Measurements from ENCODE around the gene ENO3.

ENO3 gene

DNA sequence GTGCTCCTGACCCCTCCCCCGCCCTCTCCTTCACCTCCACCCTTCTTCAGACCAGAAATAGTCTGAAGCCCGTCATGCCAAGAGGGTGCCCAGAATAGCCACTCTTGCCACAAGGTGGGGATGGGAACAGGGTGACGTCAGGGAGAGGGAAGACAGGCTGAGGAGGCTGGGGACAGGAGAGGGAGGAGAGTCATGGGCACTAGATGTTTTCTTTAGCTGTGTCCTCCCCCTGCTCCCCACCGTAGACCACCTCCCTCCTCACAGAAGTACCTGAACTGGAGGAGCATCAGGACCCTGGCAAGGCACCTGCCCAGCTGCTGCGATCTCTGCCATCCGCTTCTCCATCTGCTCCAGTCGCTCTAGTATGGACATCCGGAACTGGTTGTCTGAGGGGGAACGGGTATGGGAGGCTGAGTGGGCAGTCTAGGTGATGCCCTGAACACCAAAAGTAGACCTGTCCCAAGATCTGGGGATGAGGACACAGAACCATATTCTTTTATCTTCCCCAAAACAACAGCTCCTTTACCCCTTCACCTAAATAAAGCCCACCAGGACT is 23.3 kb downstream of the ENO3 start:
- no peak for DNase-seq

GRCh38 chr17:4978726-4979125 is 27.8 kb downstream of the ENO3 start:
- no peak for DNase-seq

- peak in 1 of 14 donors; percentile 2 for DNase-seq
Observed at GRCh38 chr17:4980644-4981216, 29.8 kb downstream of the ENO3 start.

GRCh38 chr17:4982305-4982704 is 31.4 kb downstream of the ENO3 start:
- DNase-seq, result no peak

GRCh38 chr17:4986403-4986802 is 35.5 kb downstream of the ENO3 start:
- peak in 1 of 14 donors; percentile 73 for DNase-seq

GRCh38 chr17:4986951-4987766 is 36.2 kb downstream of the ENO3 start, which contains the start of gene CAMTA2:
Gene CAMTA2, minus strand, starts transcription at chr17:4987675. Its CDS starts 1,453 bp downstream, at chr17:4986222.
- peak; percentile 27 to 88 (median 76) for DNase-seq

DNA sequence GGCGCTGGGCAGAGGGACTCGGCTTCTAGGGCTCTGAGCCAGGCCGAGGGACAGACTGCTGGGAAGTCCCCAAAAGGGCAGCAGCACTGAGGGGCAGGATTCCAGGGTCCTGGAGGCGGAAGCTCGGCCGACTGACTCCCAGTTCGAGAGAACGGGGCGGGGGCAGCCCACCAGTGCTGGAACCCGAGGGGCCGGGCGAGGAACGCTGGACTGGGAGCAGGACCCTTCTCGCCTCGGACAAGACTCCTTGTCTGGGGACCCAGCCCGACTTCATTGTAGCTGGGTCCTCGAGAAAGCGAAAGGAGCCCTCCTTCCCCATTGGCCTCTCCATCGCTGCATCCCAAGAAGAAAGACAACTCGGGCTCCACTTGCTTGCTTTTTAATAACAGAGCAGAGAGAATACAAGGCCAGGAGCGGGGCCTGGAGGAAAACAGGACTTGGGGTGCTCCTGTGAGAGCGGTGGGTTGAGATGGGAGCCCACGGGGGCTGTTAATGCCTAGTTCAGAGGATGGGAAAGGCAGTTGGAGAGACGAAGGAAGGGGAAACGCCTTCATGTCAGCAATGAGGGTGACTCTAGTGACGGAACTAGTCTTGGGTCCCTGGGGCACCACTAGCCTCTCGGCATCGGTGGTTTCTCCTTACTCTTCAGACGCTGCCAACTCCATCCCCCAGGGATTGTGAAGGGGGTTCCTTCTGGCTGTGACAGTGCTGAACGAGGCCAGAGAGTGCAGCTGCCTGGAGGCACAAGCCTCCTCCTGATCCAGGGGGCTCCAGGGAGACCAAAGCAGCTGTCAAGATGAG is 37.0 kb downstream of the ENO3 start:
- peak in 2 of 14 donors; percentile 37 to 51 for DNase-seq

DNA sequence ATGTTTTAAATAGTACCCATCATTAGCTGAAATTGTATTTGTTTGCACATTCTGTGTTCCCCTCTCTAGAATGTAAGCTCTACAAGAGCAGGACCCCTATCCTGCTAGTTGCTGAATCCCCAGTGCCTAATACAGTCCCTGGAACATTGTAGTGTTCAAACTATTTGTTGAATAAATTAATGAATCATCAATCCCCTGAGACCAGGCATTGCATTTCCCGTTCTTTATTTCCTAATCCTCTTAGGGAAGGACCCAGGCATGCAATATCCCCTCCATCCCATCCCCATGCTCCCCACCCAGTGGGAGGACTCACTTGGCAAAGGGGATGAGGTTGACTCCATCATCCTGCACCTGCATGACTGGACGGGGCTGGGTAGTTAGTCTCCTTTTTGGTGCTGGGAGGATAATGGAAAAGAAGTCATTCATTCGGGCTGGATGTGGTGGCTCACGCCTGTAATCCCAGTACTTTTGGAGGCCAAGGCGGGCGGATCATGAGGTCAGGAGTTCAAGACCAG is 43.2 kb downstream of the ENO3 start:
- DNase-seq, result no peak

DNA sequence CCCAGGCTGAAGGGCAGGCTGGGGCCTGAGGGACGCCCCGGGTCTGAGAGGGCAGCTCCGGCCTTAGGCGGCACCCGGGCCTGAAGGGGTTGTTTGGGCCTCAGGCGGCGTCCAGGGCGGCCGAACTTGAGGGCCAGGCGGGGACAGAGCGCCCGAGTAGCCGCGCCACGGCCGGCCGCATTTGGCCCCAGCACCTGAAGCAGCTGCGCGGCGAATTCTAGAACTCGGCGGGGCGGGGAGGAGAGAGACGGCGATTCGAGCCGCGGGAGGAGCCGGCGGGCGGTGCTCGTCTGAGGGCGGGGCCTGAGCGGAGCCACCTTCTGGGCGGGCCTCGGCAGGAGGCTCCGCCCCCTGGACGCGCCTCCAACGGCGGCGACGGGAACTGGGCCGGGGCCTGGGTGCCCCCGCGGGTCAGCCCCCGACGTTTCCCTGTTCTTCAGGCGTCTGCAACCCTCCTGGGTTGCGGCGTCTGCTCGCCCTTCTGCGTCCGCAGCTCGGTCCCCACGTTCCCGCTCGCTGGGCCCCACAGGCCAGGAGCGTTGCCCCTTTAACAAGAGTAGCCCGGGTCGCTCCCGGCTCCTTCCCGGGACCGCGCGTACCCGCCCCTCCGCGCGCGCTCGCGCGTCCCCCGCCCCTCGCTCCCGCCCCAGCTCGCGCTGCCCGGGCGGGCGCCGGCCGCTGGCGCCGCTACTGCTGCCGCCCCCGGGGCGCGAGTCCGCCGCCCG is 46.5 kb downstream of the ENO3 start, which contains the start of the genes INCA1 and KIF1C:
Gene INCA1, minus strand, starts transcription at position 221 of the 725 bp plus-strand sequence. CDS start 3,085 bp downstream, outside the sequence.
Gene KIF1C, plus strand, starts transcription at position 649 of the 725 bp plus-strand sequence. CDS start 2,297 bp downstream, outside the sequence.
- peak; percentile 41 to 97 (median 90) for DNase-seq

- DNase-seq, result peak in 4 of 14 donors; percentile 12 to 75 (median 60)
Observed at GRCh38 chr17:4998027-4998731, 47.3 kb downstream of the ENO3 start.

DNA sequence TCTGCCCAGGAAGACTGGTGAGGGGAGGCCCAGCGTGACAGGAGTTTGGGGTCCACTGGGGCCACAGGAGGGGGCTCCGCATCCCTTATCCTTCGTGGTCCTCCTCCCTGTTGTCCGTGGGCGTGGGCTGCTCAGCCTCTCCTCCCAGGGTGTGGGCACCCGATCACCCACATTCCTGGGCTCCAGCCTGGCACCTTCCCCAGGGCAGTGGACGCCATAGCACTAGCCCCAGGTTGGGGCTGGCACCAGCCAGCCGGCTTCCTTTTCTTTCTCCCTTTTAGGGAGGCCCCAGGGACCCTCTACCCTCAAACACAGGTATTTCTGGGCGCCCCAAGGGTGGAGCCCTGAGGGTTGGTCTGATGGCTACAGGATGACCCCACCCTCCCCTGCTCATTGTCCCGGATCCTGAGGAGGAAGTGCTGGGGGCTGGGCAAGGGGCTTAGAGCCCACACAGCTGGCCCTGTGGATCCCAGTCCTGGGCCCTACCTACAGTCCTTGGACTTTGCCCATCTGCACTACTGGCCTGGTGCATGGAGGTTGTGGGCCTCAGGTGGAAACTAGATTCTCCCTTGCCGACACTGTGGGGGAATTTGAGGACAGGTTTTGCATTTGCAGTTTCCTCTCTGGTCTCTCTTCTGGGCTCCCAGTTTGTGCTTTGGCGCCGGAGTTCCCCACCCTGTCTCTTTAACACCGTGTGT is 48.0 kb downstream of the ENO3 start:
- DNase-seq, result peak in 1 of 14 donors; percentile 38

GRCh38 chr17:4999430-5000093 is 48.6 kb downstream of the ENO3 start:
- peak in 1 of 14 donors; percentile 4 for DNase-seq

DNA sequence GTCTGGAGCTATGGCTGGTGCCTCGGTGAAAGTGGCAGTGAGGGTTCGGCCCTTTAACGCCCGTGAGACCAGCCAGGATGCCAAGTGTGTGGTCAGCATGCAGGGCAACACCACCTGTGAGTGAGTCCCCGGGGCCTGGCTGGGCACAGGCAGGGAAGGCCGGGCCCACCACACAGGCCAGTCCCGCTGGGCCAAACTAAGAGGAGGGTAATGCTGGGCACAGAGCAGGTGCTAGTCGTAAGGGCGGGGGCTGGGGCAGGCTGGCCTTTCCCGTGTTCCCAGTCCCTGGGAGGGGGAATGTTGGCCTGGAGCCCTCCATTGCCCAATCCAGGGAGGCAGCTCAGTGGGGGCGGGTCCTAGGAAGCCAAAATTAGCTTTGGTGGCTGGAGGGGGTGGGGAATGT is 49.3 kb downstream of the ENO3 start:
- DNase-seq, result peak in 4 of 14 donors; percentile 5 to 40 (median 6)

DNA sequence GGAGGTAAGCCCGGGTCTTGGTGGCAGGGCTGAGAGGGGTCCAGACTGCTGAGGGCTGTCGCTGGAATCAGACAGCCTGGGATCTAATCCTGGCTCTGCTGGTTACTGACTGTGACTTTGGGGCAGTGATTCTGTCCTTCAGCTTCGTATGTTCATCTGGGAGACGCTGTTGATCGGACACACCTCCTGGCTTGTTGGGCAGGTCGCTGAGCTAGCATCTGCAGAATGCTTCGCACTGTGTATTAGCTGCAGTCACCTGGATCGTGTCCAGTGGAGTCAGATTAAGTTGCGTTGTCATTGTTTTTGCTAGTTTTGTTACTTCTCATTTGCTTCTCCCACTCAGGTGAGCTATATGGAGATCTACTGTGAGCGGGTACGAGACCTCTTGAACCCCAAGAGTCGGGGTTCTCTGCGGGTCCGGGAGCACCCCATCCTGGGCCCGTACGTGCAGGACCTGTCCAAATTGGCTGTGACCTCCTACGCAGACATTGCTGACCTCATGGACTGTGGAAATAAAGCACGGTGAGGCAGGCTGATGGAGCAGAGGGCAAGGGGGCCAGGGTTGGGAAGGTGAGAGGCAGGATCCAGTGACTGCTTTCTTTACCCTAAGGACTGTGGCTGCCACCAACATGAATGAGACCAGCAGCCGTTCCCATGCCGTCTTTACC is 51.3 kb downstream of the ENO3 start:
- DNase-seq, result no peak

GRCh38 chr17:5003214-5003867 is 52.4 kb downstream of the ENO3 start:
- DNase-seq, result no peak

Measured in C1 segment of cervical spinal cord (tissue), 14 donors.